ENCODE results near the gene MCRIP1. TPM values are rescaled to one million over a fixed set of nuclear protein-coding genes. Genes with fewer than 3 reads are reported as not detected.

The MCRIP1 gene
- total and polyA plus RNA-seq, 11 donors: 74.8 to 266 (median 105) TPM

- Histone ChIP-seq H3K4me3 (peak overlapping the region in 1 of 12 donors; percentile 2), H3K36me3 (peaks cover 0 to 23% (median 5%) of the 10 kb centered on the region in 9 donors), H3K27ac (peak overlapping the region; percentile 78 to 96 (median 89)), H3K4me1 (peaks cover 3 to 29% (median 17%) of the 10 kb centered on the region in 12 donors), H3K27me3 (no peaks in the 10 kb centered on the region), H3K9me3 (no peaks in the 10 kb centered on the region)
- intact Hi-C loops (cut with DNase I): loop anchor here in 3 of 10 donors (1.0 to 5.0 kb wide), 3 partner anchors 36 to 39 kb away; partner anchors contain the start of gene P4HB (in 2 of the 3)
- 34 to 48% (median 42%) methylated on average over 7 to 20 of the region's 20 CpGs for WGBS, 4 donors
- ATAC-seq: peak; percentile 90 to 93 (median 91)
- peak; percentile 85 to 93 (median 90) for DNase-seq
- TF ChIP-seq POLR2A (IDR thresholded peaks at IDR 0.05) (no peak), CTCF (IDR thresholded peaks at IDR 0.05) (peak; percentile 58 to 79 (median 66))
Observed at GRCh38 chr17:81821603-81822311, 11.3 kb downstream of the MCRIP1 start.

- ATAC-seq: peak in 2 of 4 donors; percentile 1 to 3
- no peak for DNase-seq
- H3K36me3 ChIP-seq: peaks cover 0 to 23% (median 5%) of the 10 kb centered on the region in 9 donors
- H3K4me1 ChIP-seq: peaks cover 3 to 29% (median 17%) of the 10 kb centered on the region in 12 donors
- no peaks in the 10 kb centered on the region for H3K27me3 ChIP-seq
- 74 to 88% (median 83%) methylated on average over 8 of the region's 8 CpGs for WGBS, 4 donors
- H3K9me3 ChIP-seq: no peaks in the 10 kb centered on the region
- intact Hi-C loops (cut with DNase I): loop anchor here in 3 of 10 donors (1.0 to 5.0 kb wide), 3 partner anchors 36 to 40 kb away; partner anchors contain the start of gene P4HB (in 2 of the 3)
- no peak overlapping the region for H3K4me3 ChIP-seq
- TF ChIP-seq CTCF (IDR thresholded peaks at IDR 0.05) (no peak), POLR2A (IDR thresholded peaks at IDR 0.05) (no peak)
- peak overlapping the region in 11 of 12 donors; percentile 32 to 92 (median 88) for H3K27ac ChIP-seq
Observed at GRCh38 chr17:81821147-81821546, 11.9 kb downstream of the MCRIP1 start.

DNA sequence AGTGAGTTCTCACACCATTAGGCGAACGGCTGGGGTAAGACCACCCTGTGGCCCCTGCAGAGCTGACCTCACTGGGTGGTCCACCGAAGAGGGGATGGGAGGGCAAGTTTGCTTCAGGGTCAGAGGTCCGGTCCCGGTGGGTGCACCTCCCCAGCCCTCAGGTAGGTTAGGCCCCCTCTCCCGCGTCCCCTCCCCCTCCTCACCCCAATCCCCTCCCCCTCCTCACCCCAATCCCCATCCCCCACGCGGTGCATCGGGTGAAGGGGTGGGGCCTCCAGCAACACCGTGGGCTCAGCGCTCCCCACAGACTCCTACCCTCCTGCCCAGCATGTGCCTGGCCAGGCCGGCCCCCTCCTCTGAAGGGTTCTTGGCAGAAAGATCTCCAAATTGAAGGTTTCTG lies 13.4 kb downstream of the MCRIP1 start:
- Histone ChIP-seq H3K36me3 (peaks cover 0 to 21% (median 5%) of the 10 kb centered on the region in 9 donors), H3K27me3 (no peaks in the 10 kb centered on the region), H3K9me3 (no peaks in the 10 kb centered on the region), H3K4me3 (no peak overlapping the region), H3K4me1 (peaks cover 3 to 21% (median 16%) of the 10 kb centered on the region in 12 donors), H3K27ac (no peak overlapping the region)
- WGBS, 4 donors: 27 to 45% (median 36%) methylated on average over 5 to 13 of the region's 13 CpGs
- intact Hi-C loops (cut with DNase I): loop anchor here in 2 of 10 donors (2.0 to 5.0 kb wide), 2 partner anchors 38 to 41 kb away; partner anchors contain the start of gene P4HB (in 1 of the 2)
- no peak for TF ChIP-seq POLR2A (IDR thresholded peaks at IDR 0.05)
- no peak for DNase-seq
- ATAC-seq: no peak

GRCh38 chr17:81817758-81818147 lies 15.3 kb downstream of the MCRIP1 start:
- H3K27me3 ChIP-seq: peaks cover 0 to 8% (median 0%) of the 10 kb centered on the region in 9 donors
- H3K9me3 ChIP-seq: no peaks in the 10 kb centered on the region
- H3K36me3 ChIP-seq: peaks cover 0 to 8% (median 1%) of the 10 kb centered on the region in 9 donors
- 44 to 52% (median 48%) methylated on average over 7 of the region's 7 CpGs for WGBS, 4 donors
- ATAC-seq: no peak
- DNase-seq: no peak
- no peak overlapping the region for H3K27ac ChIP-seq
- no peak overlapping the region for H3K4me3 ChIP-seq
- peaks cover 3 to 17% (median 15%) of the 10 kb centered on the region in 12 donors for H3K4me1 ChIP-seq
- TF ChIP-seq CTCF (IDR thresholded peaks at IDR 0.05) (no peak), POLR2A (IDR thresholded peaks at IDR 0.05) (no peak)
- intact Hi-C loops (cut with DNase I): no loop called here

Measured in heart left ventricle (tissue), 16 donors.